Keratinocyte (primary cell): Measurements from ENCODE around the gene TARBP1. TPM values are rescaled to one million over a fixed set of nuclear protein-coding genes. Genes with fewer than 3 reads are reported as not detected.

ENCODE experiments used
- DNase-seq: peaks from one replicate; pipeline ENCODE4 v3.0.0-alpha.2; 2011; ENCODE audit warnings: low read depth, missing footprints, low spot score
- FAIRE-seq: peaks from 2 replicates; lab custom pipeline; 2011; peaks lifted over from hg19 to GRCh38; lab: Jason Lieb, UNC
- H2AFZ ChIP-seq: 2 replicates; pipeline ENCODE4 v1.6.0; 2012; ENCODE audit warnings: low read length, control low read depth, inconsistent platforms; ENCODE audit not compliant: control insufficient read depth
- H3K27ac ChIP-seq: 2 replicates; pipeline ENCODE4 v1.5.1; 2011; ENCODE audit warnings: low read length; ENCODE audit not compliant: control insufficient read depth, insufficient read depth
- H3K27me3 ChIP-seq: 3 replicates; pipeline ENCODE4 v1.6.0; 2011; ENCODE audit warnings: low read length; ENCODE audit not compliant: control insufficient read depth, insufficient read depth; ENCODE audit errors: extremely low read depth
- H3K36me3 ChIP-seq, 2 experiments: 2 replicates in 1 of 2; 3 replicates in 1 of 2; pipeline ENCODE4 v1.5.1; 2011; ENCODE audit warnings: low read length in 2 of 2, mild to moderate bottlenecking in 1 of 2; ENCODE audit not compliant: control insufficient read depth in 2 of 2, insufficient read depth in 2 of 2; ENCODE audit errors: extremely low read depth in 1 of 2
- H3K4me1 ChIP-seq: 3 replicates; pipeline ENCODE4 v1.5.1; 2011; ENCODE audit warnings: low read length; ENCODE audit not compliant: control insufficient read depth, insufficient read depth; ENCODE audit errors: extremely low read depth
- H3K4me2 ChIP-seq: 3 replicates; pipeline ENCODE4 v1.6.0; 2011; ENCODE audit warnings: low read depth, low read length; ENCODE audit not compliant: control insufficient read depth, insufficient read depth; ENCODE audit errors: extremely low read depth
- H3K4me3 ChIP-seq, 3 experiments: fragments of 200-600 bp in 1 of 3; sonication (generic) in 1 of 3; 2 replicates in 2 of 3; 3 replicates in 1 of 3; pipeline ENCODE4 v1.5.1; 2011 to 2016; ENCODE audit warnings: low read length in 3 of 3, mild to moderate bottlenecking in 3 of 3, control low read depth in 2 of 3, inconsistent platforms in 1 of 3, low read depth in 1 of 3, mixed read lengths in 1 of 3, mixed run types in 1 of 3, moderate library complexity in 1 of 3; ENCODE audit not compliant: control insufficient read depth in 2 of 3, insufficient read depth in 2 of 3; ENCODE audit errors: extremely low read depth in 1 of 3
- H3K79me2 ChIP-seq: 2 replicates; pipeline ENCODE4 v1.6.0; 2012; ENCODE audit warnings: low read length; ENCODE audit not compliant: control insufficient read depth, insufficient read depth
- H3K9ac ChIP-seq: 3 replicates; pipeline ENCODE4 v1.6.0; 2011; ENCODE audit warnings: low read length; ENCODE audit not compliant: control insufficient read depth, insufficient read depth; ENCODE audit errors: extremely low read depth
- H3K9me1 ChIP-seq: 3 replicates; pipeline ENCODE4 v1.6.0; 2011; ENCODE audit warnings: low read length; ENCODE audit not compliant: control insufficient read depth, insufficient read depth; ENCODE audit errors: extremely low read depth
- H3K9me3 ChIP-seq: 2 replicates; pipeline ENCODE4 v1.5.1; 2012; ENCODE audit warnings: low read depth, low read length; ENCODE audit not compliant: control insufficient read depth
- H4K20me1 ChIP-seq: 3 replicates; pipeline ENCODE4 v1.6.0; 2011; ENCODE audit warnings: low read length; ENCODE audit not compliant: control insufficient read depth, insufficient read depth; ENCODE audit errors: extremely low read depth
- CTCF ChIP-seq, 3 experiments: IDR thresholded peaks in 1 of 3; conservative IDR thresholded peaks in 1 of 3; optimal IDR thresholded peaks in 1 of 3; 2 replicates in 2 of 3; 3 replicates in 1 of 3; pipeline versions ENCODE3 to v1.5.1; 2011; ENCODE audit warnings: low read length in 3 of 3, mild to moderate bottlenecking in 3 of 3, moderate library complexity in 2 of 3, control low read depth in 1 of 3, inconsistent platforms in 1 of 3; ENCODE audit not compliant: insufficient read depth in 2 of 3; ENCODE audit errors: extremely low read depth in 1 of 3
- EZH2 ChIP-seq: IDR thresholded peaks from one replicate; pipeline ENCODE4 v1.6.1; 2012; ENCODE audit warnings: inconsistent platforms, mild to moderate bottlenecking, low read length, moderate library complexity
- dilution Hi-C: fragments of 300-500 bp; cut with MboI; formaldehyde crosslinking; loops from one replicate; pipeline ENCODE4 v1.7.0; 2020; ENCODE audit warnings: low sequenced_read_pairs; ENCODE audit not compliant: extremely low pct_ligation_motif_present
- polyA plus RNA-seq, 5 experiments: library from polyadenylated mRNA; depleted of rRNA in 3 of 5; stranded (reverse) in 3 of 5; stranded (forward) in 1 of 5; unstranded in 1 of 5; fragments of >200 nt; gene quantifications; 1 replicate in 1 of 5; 2 replicates in 3 of 5; 3 replicates in 1 of 5; pipeline versions ENCODE4 v1.2.1 to v1.2.3, GENCODE V29; 2011 to 2012; ENCODE audit warnings: missing spikeins in 2 of 5, low read depth in 1 of 5, low replicate concordance in 1 of 5

TARBP1 gene
- polyA plus RNA-seq, 1 donor (not counting 4 experiments of a cell fraction or from before 2014, with no cell fraction given): 28.7 TPM

- Histone ChIP-seq H3K9me3 (no peaks in the 10 kb centered on the region), H3K36me3 (no peaks in the 10 kb centered on the region), H3K4me3 (no peak overlapping the region), H3K27ac (no peak overlapping the region), H2AFZ (no peak overlapping the region), H3K9me1 (peaks cover 2% of the 10 kb centered on the region), H3K9ac (no peak overlapping the region), H4K20me1 (no peaks in the 10 kb centered on the region), H3K4me1 (peaks cover 25% of the 10 kb centered on the region), H3K27me3 (no peaks in the 10 kb centered on the region), H3K79me2 (no peaks in the 10 kb centered on the region), H3K4me2 (no peak overlapping the region)
- dilution Hi-C loops: no loop called here
- FAIRE-seq (no peak), DNase-seq (no peak)
- TF ChIP-seq EZH2: no peak
- no peak for TF ChIP-seq CTCF (optimal IDR thresholded peaks at IDR 0.05 in 1 of 3, IDR thresholded peaks at IDR 0.05 in 1 of 3, conservative IDR thresholded peaks at IDR 0.05 in 1 of 3; ENCODE audit: extremely low read depth in 1 of 3, insufficient read depth in 2 of 3, low read length in 3 of 3)
Observed at GRCh38 chr1:234484991-234485739, 6.2 kb upstream of the TARBP1 start.

GRCh38 chr1:234484218-234484617 lies 5.2 kb upstream of the TARBP1 start:
- no peak overlapping the region for H2AFZ ChIP-seq
- no peaks in the 10 kb centered on the region for H3K27me3 ChIP-seq
- H3K9me1 ChIP-seq: peaks cover 2% of the 10 kb centered on the region
- H3K9ac ChIP-seq: no peak overlapping the region
- H3K4me2 ChIP-seq: no peak overlapping the region
- no peaks in the 10 kb centered on the region for H3K36me3 ChIP-seq
- no peak for FAIRE-seq
- DNase-seq: no peak
- dilution Hi-C loops: no loop called here
- no peak overlapping the region for H3K27ac ChIP-seq
- TF ChIP-seq EZH2: no peak
- TF ChIP-seq CTCF (optimal IDR thresholded peaks at IDR 0.05 in 1 of 3, IDR thresholded peaks at IDR 0.05 in 1 of 3, conservative IDR thresholded peaks at IDR 0.05 in 1 of 3; ENCODE audit: extremely low read depth in 1 of 3, insufficient read depth in 2 of 3, low read length in 3 of 3): no peak
- no peaks in the 10 kb centered on the region for H4K20me1 ChIP-seq
- no peaks in the 10 kb centered on the region for H3K9me3 ChIP-seq
- H3K4me1 ChIP-seq: peaks cover 19% of the 10 kb centered on the region
- no peak overlapping the region for H3K4me3 ChIP-seq
- H3K79me2 ChIP-seq: no peaks in the 10 kb centered on the region
